ENCODE results near the gene GALNT1. TPM values are rescaled to one million over a fixed set of nuclear protein-coding genes. Genes with fewer than 3 reads are reported as not detected.

Gene GALNT1
- total and polyA plus RNA-seq, 9 of the 15 experiments (the other 6 are each of a cell fraction or from before 2014, with no cell fraction given): 14.4 to 54.1 (median 36.6) TPM

- TF ChIP-seq ZNF280A (IDR thresholded peaks at IDR 0.05; ENCODE audit: low read depth, partially characterized antibody) (no peak), MEF2A (IDR thresholded peaks at IDR 0.05; ENCODE audit: control insufficient read depth, low read depth, low read length) (no peak), ZNF780A (CRISPR knock-in tag; IDR thresholded peaks at IDR 0.05) (no peak)
Observed at GRCh38 chr18:35623255-35623654, 41.7 kb downstream of the GALNT1 start (continued).

- WGBS (ENCODE audit: insufficient coverage, low coverage, missing lambda C conversion rate): 41% methylated on average over 1 of the region's 1 CpG
- no peaks in the 10 kb centered on the region for H3K27me3 ChIP-seq (ENCODE audit: control insufficient read depth in 2 of 2, insufficient read depth in 2 of 2, low read length in 2 of 2)
- no peak overlapping the region for H3K27ac ChIP-seq (ENCODE audit: extremely low read depth, low read depth, low read length)
- ATAC-seq: no peak
- POLR2A ChIA-PET: interaction anchor here (0.5 kb wide), 1 partner anchor 22 kb away, joined by 3 read pairs; no protein-coding TSS in a partner anchor
- H3K4me2 ChIP-seq (ENCODE audit: insufficient read depth, low read length): no peak overlapping the region
- no peaks in the 10 kb centered on the region; the same call in 2 of the 3 replicates for H3K79me2 ChIP-seq (ENCODE audit: control insufficient read depth, insufficient read depth, low read length)
- H3K9ac ChIP-seq (ENCODE audit: insufficient read depth in 1 of 2, low read depth in 2 of 2, low read length in 2 of 2): no peak overlapping the region
- CTCF ChIA-PET (ENCODE audit: low intra/inter-chr PET ratio): no interaction called here
- no peak overlapping the region for H3K4me3 ChIP-seq
- peaks cover 0 to 8% of the 10 kb centered on the region in 2 experiments; a peak in 3 of 5 replicates for H3K4me1 ChIP-seq (replicated peaks in 1 of 2; ENCODE audit: control insufficient read depth in 2 of 2, insufficient read depth in 2 of 2, low read length in 2 of 2)
- no TSS peak for BruUV-seq (replicated peaks)
- in situ Hi-C loops (cut with MboI) (no loop called here), intact Hi-C loops (cut with micrococcal nuclease) (no loop called here)
- DNase-seq (ENCODE audit: extremely low read depth in 1 of 4, low spot score in 3 of 4): no peak
- no peak for FAIRE-seq
- H3K36me3 ChIP-seq (ENCODE audit: control insufficient read depth, insufficient read depth, low read length): no peaks in the 10 kb centered on the region
- no peaks in the 10 kb centered on the region for H3K9me1 ChIP-seq (ENCODE audit: control insufficient read depth, insufficient read depth, low read length)
- peaks cover 8% of the 10 kb centered on the region; the same call in 1 of the 2 replicates for H3K9me3 ChIP-seq (replicated peaks; ENCODE audit: control insufficient read depth, insufficient read depth, low read depth, low read length)
- no peaks in the 10 kb centered on the region for H4K20me1 ChIP-seq (replicated peaks; ENCODE audit: control insufficient read depth, insufficient read depth, low read length)
- H2AFZ ChIP-seq (ENCODE audit: low read depth, low read length): no peak overlapping the region
- TF ChIP-seq GATAD2A (IDR thresholded peaks at IDR 0.05) (no peak), MBD2 (IDR thresholded peaks at IDR 0.05; ENCODE audit: borderline replicate concordance, low read depth) (no peak), ADNP (tag; IDR thresholded peaks at IDR 0.05) (no peak), CEBPG (CRISPR knock-in tag; IDR thresholded peaks at IDR 0.05) (no peak), CEBPG (tag; conservative IDR thresholded peaks at IDR 0.05 in 1 of 2, IDR thresholded peaks at IDR 0.05 in 1 of 2) (no peak), ZNF830 (CRISPR knock-in tag; IDR thresholded peaks at IDR 0.05) (no peak), CHAMP1 (IDR thresholded peaks at IDR 0.05) (no peak), AFF1 (IDR thresholded peaks at IDR 0.05; ENCODE audit: low read depth in 1 of 2, partially characterized antibody in 2 of 2) (no peak), NEUROD1 (IDR thresholded peaks at IDR 0.05; ENCODE audit: borderline replicate concordance, low read depth, low read length, partially characterized antibody) (no peak)
Observed at GRCh38 chr18:35624146-35624545, 42.6 kb downstream of the GALNT1 start.

All from K562 (cell line).